CD4-positive, alpha-beta T cell treated with Interleukin-6 at 100 ng/mL for 8 hours (primary cell): ENCODE results near the gene FOXQ1.

Source experiments
- DNase-seq: peaks from one replicate; pipeline ENCODE4 v3.0.0-alpha.2; 2020; ENCODE audit warnings: mixed read lengths, low spot score

FOXQ1 gene

GRCh38 chr6:1311400-1312202, at the start of gene FOXQ1:
Gene FOXQ1, plus strand, starts transcription at chr6:1312098. Its CDS starts 607 bp downstream, at chr6:1312705.
- DNase-seq: no peak

- no peak for DNase-seq
These were observed 49.2 kb upstream of the FOXQ1 start for GRCh38 chr6:1262704-1263038.

GRCh38 chr6:1263039-1263849, 48.7 kb upstream of the FOXQ1 start:
- DNase-seq: no peak

- no peak for DNase-seq
These were observed 48.0 kb upstream of the FOXQ1 start for GRCh38 chr6:1263850-1264377.

- DNase-seq: no peak
These were observed 47.1 kb upstream of the FOXQ1 start for GRCh38 chr6:1264619-1265445.

- no peak for DNase-seq
These were observed 45.2 kb upstream of the FOXQ1 start for GRCh38 chr6:1266686-1267056.

- no peak for DNase-seq
These were observed 44.7 kb upstream of the FOXQ1 start for GRCh38 chr6:1267057-1267732.

GRCh38 chr6:1267790-1268762, 43.8 kb upstream of the FOXQ1 start:
- DNase-seq: no peak

- no peak for DNase-seq
These were observed 40.7 kb upstream of the FOXQ1 start for GRCh38 chr6:1271071-1271763.

- no peak for DNase-seq
These were observed 33.7 kb upstream of the FOXQ1 start for GRCh38 chr6:1278061-1278720.

GRCh38 chr6:1279065-1279464, 32.8 kb upstream of the FOXQ1 start:
- no peak for DNase-seq

GRCh38 chr6:1280666-1281300, 31.1 kb upstream of the FOXQ1 start:
- DNase-seq: no peak

GRCh38 chr6:1281746-1282145, 30.2 kb upstream of the FOXQ1 start:
- DNase-seq: no peak

GRCh38 chr6:1283501-1283900, 28.4 kb upstream of the FOXQ1 start:
- no peak for DNase-seq

- no peak for DNase-seq
These were observed 26.3 kb upstream of the FOXQ1 start for GRCh38 chr6:1285556-1285955.

- DNase-seq: no peak
These were observed 25.9 kb upstream of the FOXQ1 start for GRCh38 chr6:1285956-1286355.

- DNase-seq: no peak
These were observed 24.8 kb upstream of the FOXQ1 start for GRCh38 chr6:1287103-1287591.

- DNase-seq: no peak
These were observed 21.8 kb upstream of the FOXQ1 start for GRCh38 chr6:1290086-1290485.

- no peak for DNase-seq
These were observed 21.1 kb upstream of the FOXQ1 start for GRCh38 chr6:1290805-1291204.
